GM18502 (cell line): Measurements from ENCODE around the gene COBL.
"Not testable (repeated sequence)": the region's sequence is repeated elsewhere in the genome, so short reads cannot be mapped to it uniquely, and the experiment has no call there.

Experiments used
- ATAC-seq: cut with Tn5 transposase; IDR thresholded peaks from one replicate; pipeline ENCODE4 v1.9.1; 2021; ENCODE audit warnings: mild to moderate bottlenecking; ENCODE audit not compliant: unreplicated experiment, poor library complexity

The COBL gene

GRCh38 chr7:51219261-51219988 lies 97.2 kb downstream of the COBL start:
- no peak for ATAC-seq

- no peak for ATAC-seq
Measured at GRCh38 chr7:51217804-51218203, 98.8 kb downstream of the COBL start.

- ATAC-seq = no peak
Measured at GRCh38 chr7:51214098-51214497, 102.5 kb downstream of the COBL start.

DNA sequence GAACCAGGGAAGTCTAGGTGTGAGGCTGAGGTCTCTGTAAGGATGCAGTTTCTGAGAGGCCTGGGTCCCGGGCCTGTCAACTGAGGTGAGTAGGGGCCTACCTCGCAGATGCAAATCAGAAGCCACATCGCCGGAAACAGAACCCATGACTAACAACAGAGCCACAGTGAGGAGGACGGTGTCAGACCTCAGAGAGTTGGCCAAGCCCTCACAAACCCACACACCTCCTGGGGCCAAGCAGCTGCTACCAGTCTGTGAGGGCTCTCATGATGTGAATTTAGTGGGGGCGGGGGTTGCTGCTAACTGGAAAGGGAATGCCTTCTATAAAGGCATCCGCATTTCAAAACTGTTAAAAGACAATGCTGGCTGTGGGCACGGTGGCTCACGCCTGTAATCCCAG lies 103.0 kb downstream of the COBL start:
- ATAC-seq = no peak

DNA sequence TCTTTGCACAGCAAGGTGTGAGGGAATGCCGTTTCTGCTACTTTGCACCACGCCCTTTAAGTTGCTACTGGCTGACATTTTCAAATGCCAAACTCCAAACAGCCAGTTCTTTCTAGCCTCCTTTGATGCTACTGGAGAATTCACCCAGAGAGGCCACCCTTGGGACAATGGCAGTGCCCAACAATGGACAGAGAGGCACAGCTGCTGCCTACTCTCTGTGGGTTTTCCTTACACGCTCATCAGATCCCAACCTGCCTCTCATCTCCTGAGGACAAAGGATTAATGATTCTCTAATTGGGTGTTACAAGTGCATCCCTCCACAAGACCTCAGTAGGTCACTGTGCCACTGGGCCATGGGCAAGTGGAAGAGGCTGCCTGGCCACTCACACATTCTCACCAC lies 105.8 kb downstream of the COBL start:
- no peak for ATAC-seq

DNA sequence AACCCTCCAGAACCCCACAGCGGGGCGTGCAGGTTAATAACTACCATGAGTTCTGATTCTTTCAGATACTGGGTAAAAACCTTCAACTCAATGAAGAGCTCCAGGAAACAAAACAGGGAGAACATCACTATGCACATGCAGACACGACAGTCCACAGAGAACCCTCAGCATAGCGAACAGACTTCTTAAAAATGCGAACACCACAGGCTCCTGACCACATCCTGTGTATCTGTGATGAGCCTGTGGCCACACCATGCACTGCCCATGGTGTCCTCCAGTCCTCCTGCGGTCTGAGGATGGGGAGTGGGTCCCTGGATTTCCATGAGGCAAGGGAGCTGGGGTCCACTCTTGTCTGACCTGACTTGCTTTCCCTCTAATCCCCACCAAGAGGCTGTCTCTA lies 107.2 kb downstream of the COBL start:
- ATAC-seq = no peak

GRCh38 chr7:51208125-51208524 lies 108.5 kb downstream of the COBL start:
- not testable (repeated sequence) for ATAC-seq

DNA sequence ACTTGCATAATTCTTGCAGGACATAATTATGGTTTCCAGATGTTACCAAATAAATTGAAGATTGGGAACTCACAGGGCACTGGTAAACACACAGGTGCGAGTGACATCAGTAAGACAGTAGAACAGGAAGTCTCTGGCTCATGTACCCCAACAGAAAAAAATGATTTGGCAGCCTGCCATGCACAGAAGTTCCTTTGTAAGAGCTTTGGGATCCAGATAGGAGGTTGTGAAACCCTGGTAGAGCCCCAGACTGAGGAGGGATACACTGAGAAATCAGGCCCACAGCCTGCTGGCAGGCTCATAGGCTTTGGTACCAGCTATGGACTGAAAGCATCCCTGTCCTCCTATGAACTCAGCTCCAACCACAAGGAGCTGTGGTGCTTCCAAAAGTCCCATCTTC lies 118.0 kb downstream of the COBL start:
- no peak for ATAC-seq

DNA sequence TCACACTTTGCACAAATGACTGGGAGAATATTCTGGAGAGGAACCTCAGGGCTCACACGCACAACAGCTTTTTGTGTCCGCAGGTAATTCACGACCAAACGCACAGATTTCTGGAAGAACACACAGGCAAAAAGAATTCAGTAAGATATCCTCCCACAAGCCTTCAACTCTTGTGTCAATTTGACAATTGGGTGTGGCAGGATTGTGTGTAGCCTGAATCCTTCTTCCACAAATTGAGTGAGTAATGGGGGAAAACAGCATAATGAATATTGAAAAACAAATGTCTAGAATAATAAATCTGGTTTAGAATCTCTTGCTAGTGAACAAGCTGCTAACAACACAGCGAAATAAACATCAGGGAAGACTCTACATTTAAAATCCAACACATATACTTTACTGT lies 125.6 kb downstream of the COBL start:
- ATAC-seq = no peak

GRCh38 chr7:51189777-51190176 lies 126.8 kb downstream of the COBL start:
- no peak for ATAC-seq

DNA sequence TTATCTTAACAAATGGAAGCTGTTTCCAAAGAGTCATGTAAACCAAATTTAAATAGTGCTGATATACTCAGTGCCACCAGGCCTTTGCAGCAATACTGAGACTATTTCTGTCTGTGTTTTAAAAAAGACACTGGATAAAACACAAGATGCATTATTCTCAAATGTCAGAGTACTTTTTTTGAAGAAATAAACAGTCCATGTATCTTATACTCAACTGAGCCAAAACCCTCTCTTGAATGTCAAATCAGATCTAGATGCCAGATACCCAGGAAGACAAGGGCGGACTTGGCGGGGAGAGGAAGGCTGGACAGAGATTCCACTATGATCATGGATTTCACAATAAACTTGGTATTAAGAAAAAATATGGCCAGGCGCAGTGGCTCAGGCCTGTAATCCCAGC lies 127.6 kb downstream of the COBL start:
- ATAC-seq = no peak

DNA sequence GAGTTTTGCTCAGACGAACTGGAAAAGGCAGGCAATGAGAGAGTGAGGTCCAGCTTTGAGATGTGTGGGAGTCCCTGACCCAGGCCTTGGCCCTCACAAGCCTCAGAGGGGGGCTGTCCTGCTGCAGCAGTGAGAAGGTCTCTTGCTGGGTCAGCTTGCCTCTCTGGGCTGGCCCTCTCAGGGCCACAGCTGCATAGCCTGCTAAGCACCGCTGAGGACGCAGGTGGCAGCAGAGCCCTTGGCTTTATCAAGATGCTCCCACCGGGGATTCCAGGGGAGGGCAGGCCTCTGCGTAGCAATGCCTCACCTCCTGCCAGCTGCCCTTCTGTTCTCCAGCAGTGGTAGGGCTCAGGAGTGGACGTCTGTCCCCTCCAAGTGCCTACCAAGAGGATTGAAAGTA lies 128.7 kb downstream of the COBL start:
- ATAC-seq = no peak

GRCh38 chr7:51186531-51186930 lies 130.1 kb downstream of the COBL start:
- no peak for ATAC-seq

DNA sequence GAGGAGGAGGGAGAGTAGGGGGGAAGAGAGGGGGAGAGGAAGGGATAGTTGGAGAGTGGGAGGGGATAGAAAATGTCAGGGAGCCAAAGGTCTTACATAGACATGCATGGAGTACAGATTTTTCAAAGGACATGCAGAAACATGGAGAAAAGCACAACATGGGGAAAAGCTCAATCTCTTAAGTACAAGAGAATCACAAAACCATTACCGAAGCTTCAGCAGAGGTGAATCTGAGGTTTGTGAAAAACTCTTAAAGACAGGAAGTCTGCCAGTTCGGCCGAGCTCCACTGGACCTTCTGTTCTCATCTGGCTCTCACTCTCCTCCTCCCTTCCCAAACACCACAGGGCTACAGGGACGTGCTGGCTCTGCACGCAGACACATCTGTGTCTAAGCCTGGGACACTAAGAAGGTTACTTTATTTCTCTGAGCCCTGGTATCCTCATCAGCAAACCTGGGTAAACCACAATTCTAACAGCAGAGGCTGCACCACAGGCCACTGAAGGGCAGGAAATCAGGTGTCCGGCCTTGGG lies 133.9 kb downstream of the COBL start:
- no peak for ATAC-seq

DNA sequence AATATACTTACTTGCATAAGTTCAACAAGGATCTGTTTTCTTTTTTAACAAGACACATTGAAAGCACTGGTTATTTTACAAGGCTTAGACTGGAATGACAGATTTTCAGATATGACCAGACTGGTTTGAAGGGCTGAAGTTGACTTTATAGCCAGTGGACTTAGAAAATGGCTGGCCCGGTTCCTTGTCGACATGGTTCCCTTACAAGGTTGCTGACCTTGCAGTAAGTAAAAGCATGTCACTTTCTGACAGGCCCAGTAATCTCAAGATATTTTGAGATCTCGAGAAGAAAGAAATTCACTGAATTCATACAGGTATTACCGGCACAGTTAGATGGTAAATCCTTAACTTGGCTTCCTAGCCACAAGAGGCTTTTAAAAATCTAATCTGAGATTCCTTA lies 136.5 kb downstream of the COBL start:
- ATAC-seq = no peak

DNA sequence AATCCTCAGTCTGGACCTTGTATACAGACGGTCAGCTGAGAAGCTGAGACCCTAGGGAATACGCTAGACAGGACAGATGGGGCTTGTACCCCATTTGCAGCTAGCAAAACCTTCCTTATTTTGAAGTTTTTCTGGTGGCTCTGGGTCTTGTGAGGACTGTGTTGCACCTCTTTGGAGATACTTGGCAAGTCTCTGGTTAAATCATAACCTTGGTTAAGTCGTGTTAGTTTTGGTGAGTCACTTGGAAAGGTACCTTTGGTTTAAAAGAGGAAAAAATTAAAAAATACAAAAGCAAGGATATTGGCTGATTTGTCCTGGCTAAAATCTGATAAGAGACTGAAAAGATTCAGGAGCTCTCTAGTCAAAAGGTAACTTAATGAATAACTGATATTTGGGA lies 140.6 kb downstream of the COBL start:
- ATAC-seq = no peak

DNA sequence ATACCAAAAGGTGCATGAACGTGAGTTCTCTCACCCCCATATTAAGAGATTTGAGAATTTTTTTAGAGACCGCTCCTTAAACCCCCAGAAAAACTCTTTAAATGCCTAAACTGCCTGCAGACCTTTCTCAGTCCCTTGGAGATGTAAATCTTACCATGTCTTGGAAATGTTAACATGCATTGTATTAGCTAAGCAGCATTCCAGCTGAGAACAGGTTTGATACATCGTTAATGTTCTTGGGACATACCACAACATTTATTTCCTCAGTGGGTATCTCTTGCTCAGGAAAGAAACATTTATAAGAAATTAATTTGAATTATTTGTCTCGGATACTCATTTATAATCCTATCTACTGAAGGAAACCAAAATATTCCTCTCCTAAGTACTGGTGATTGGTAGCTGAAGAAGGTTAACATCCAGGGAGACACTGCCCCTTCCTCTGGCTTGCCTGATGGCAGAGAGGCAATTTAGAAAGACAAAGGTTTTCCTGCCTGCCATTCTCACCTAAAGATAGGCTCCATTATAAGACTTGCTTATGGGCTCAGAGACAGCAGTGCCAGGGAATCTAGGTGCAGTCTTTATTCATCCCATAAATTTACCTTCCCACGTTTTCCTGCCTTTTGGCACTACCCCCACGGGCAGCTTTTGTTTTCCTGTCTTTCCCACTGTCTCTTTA lies 141.2 kb downstream of the COBL start:
- ATAC-seq = no peak

- no peak for ATAC-seq
Measured at GRCh38 chr7:51165337-51165736, 151.3 kb downstream of the COBL start.

- ATAC-seq = peak; percentile 99
Measured at GRCh38 chr7:51162724-51163329, 153.8 kb downstream of the COBL start.

DNA sequence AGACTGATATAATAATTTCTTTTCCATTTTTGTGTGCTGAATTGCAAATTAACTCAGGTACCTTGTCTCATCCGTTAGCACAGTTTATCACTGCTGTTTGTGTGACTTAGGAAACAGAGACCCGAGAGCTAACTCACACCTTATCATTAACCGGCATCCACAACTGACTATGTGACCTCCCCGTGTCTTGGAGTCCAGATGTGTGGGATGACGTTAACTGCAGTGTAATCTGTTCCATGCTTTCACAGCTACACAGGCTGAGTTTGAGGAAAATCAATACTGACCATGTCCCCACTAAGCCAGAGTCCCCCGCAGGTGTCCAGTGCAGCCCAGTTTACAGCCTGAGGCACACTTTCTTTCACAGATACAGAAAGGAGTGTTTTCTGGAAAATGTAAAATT lies 154.7 kb downstream of the COBL start:
- no peak for ATAC-seq

- peak; percentile 45 for ATAC-seq
Measured at GRCh38 chr7:51160990-51161615, 155.5 kb downstream of the COBL start.
